Stimulated activated naive CD8-positive, alpha-beta T cell treated with anti-CD3 and anti-CD28 coated beads, Interleukin-15, Interleukin-2, amounts not matched to agents 100 ng/mL and 50 ng/mL, for 24 hours (primary cell): ENCODE measurements around the gene CDKAL1.
"Not testable (repeated sequence)": the region's sequence is repeated elsewhere in the genome, so short reads cannot be mapped to it uniquely, and the experiment has no call there.

Source experiments
- H3K27ac Mint-ChIP-seq: one replicate; pipeline ENCODE4 v1.8.0; 2021; ENCODE audit warnings: mild to moderate bottlenecking, mixed read lengths
- H3K27me3 Mint-ChIP-seq: one replicate; pipeline ENCODE4 v1.8.0; 2021; ENCODE audit warnings: mixed read lengths
- H3K36me3 Mint-ChIP-seq: one replicate; pipeline ENCODE4 v1.8.0; 2021; ENCODE audit warnings: low read depth, mixed read lengths
- H3K4me1 Mint-ChIP-seq: one replicate; pipeline ENCODE4 v1.8.0; 2021; ENCODE audit warnings: low read depth, mixed read lengths
- H3K4me3 Mint-ChIP-seq: one replicate; pipeline ENCODE4 v1.8.0; 2021; ENCODE audit warnings: mild to moderate bottlenecking, mixed read lengths
- H3K9me3 Mint-ChIP-seq: one replicate; pipeline ENCODE4 v1.8.0; 2021; ENCODE audit warnings: mixed read lengths

The CDKAL1 gene

DNA sequence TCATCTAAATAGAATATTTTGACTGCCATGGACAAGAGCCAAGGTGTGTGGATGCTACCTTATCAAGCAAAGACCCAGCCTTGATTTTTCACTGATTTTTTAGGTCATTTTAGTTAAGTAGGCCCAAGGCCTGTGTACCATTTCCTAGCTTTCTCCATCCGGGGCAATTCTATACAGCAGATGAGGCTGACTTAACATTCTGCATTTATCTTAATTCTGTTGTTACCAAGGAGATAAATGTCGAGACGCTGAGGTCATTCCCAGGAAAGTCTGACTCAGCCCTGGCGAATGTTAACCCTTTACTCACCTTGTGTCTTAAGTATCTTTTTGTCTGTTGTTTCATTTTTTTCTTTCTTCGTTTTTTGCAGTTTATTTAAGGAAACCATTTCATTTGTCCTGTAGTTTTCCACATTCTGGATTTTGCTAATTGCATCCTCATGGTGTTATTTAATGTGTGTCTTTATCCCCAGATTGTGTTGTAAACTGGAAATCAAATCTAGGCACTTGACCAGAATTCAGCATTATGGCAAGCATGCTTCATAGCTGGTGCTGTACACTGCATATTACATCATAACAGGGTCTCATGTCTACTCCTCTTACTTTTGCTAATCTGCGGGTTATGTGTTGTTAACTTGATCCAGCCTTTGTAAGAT is 277.0 kb downstream of the CDKAL1 start:
- H3K27ac Mint-ChIP-seq: no peak overlapping the region

DNA sequence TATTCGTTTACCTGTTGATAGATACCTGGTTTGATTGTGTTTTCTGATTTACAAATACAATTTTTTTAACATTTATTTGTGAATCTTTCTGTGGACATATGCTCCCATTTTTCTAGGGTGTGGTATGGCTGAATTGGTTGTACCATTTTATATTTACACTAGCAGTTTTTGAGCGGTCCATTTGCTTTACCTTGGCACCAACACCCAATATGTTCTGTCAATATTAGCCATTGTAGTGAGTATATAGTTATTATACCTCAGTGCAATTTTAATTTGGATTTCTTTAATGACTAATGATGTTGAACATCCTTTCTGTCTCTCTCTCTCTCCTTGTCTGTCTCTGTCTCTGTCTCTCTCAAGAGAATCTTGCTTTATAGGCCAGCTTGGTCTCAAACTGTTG is 278.5 kb downstream of the CDKAL1 start:
- Mint-ChIP-seq H3K4me3 (no peak overlapping the region), H3K27me3 (no peaks in the 10 kb centered on the region), H3K27ac (no peak overlapping the region), H3K9me3 (no peaks in the 10 kb centered on the region), H3K4me1 (peaks cover 5% of the 10 kb centered on the region), H3K36me3 (peaks cover 36% of the 10 kb centered on the region)

More for the DNA sequence above, 277.0 kb downstream of the CDKAL1 start:
- peaks cover 5% of the 10 kb centered on the region for H3K9me3 Mint-ChIP-seq
- peaks cover 5% of the 10 kb centered on the region for H3K4me1 Mint-ChIP-seq
- peaks cover 41% of the 10 kb centered on the region for H3K36me3 Mint-ChIP-seq
- no peak overlapping the region for H3K4me3 Mint-ChIP-seq
- no peaks in the 10 kb centered on the region for H3K27me3 Mint-ChIP-seq

DNA sequence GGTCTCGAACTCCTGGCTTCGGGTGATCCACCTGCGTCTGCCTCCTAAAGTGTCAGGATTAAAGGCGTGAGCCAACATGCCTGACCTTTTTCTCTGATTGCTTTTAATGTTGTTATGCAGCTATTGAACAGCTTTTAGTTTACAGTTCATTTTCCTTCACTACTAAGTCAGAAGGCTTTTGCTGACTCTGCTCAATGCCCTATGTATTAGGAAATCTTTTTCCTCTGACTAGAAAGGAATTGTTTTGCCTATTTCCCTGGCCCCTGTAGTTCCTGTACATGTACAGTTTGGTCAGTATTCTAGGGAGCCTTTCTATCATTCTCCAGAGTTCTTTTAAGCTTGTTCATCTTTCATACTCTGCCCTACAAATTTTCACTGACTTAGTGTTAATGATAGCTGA is 280.2 kb downstream of the CDKAL1 start:
- Mint-ChIP-seq H3K27ac (no peak overlapping the region), H3K36me3 (peaks cover 38% of the 10 kb centered on the region), H3K4me1 (peaks cover 5% of the 10 kb centered on the region), H3K27me3 (no peaks in the 10 kb centered on the region), H3K9me3 (no peaks in the 10 kb centered on the region), H3K4me3 (no peak overlapping the region)

DNA sequence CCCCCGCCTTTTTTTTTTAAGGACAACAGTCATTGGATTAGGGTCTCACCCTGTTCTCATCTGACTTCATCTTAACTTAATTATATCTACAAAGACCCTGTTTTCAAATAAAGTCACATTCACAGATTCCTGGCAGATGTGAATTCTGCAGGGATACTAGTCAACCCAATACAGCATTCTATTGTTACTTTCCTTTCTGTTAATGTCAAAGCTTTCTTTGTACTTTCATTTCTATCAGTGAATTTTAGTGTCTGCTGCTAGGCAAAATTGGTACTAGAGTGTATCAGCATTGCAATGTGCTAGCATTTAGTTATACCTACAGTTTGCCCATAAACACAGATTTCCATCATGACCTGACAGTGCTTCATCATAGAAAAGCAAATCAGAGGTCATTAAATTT is 281.9 kb downstream of the CDKAL1 start:
- H3K4me3 Mint-ChIP-seq: no peak overlapping the region
- H3K27ac Mint-ChIP-seq: no peak overlapping the region
- peaks cover 5% of the 10 kb centered on the region for H3K9me3 Mint-ChIP-seq
- H3K4me1 Mint-ChIP-seq: peaks cover 4% of the 10 kb centered on the region
- H3K27me3 Mint-ChIP-seq: no peaks in the 10 kb centered on the region
- H3K36me3 Mint-ChIP-seq: peaks cover 45% of the 10 kb centered on the region

DNA sequence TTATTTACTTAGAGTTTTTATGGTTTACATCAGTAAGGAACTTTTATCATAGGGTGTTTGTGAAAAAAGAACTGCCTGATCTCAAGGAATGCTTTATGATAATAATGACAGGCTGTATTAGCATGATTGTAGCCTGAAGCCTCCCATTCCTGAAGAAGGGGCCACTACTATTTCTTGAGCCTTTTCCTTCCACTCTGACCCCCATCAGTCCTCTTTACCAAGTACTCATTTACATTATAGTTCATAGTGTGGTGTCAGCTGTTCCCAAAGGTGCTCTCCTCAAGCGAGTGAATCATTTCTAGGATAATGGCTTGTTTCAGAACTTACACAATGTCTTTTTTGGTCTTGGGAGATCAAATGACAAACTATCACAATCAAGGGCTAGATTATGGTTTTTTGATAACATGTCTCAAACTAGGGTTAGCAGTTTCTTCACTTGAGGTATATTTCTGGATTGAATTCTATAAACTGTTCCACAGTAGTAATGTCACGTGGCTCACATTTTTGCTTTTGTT is 283.6 kb downstream of the CDKAL1 start:
- Mint-ChIP-seq H3K9me3 (peaks cover 5% of the 10 kb centered on the region), H3K4me3 (no peak overlapping the region), H3K27ac (no peak overlapping the region), H3K4me1 (no peaks in the 10 kb centered on the region), H3K27me3 (no peaks in the 10 kb centered on the region), H3K36me3 (peaks cover 49% of the 10 kb centered on the region)

DNA sequence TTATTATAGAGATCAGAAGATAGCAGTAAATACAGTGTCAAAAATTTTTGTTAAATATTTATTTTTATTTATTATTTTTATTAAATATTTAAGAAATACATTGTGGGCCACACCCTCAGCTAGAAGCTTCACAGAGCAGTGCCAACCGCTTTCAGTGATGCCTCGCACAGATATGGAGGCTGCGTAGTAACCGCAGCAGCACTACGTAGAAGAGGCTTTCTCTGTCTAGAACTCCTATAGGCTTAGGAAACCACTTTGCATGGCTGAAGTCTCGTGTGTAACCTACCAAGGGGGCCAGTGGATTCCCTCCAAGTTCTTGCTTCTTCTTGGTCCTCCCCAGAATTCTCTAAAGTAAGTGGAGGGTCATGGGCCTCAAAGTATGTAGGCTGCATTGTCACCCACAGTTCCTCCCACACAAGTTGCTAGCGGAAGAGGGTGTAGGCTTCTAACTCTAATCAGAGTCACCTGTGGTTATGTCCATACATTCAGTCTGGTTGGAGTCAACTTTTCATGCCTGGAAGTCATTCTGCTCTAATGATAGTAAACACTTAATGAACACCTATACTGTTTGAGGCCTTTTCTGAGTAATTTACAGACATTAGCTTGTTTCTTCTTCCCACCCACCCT is 285.6 kb downstream of the CDKAL1 start:
- Mint-ChIP-seq H3K27me3 (no peaks in the 10 kb centered on the region), H3K36me3 (peaks cover 49% of the 10 kb centered on the region), H3K9me3 (peaks cover 5% of the 10 kb centered on the region), H3K27ac (no peak overlapping the region), H3K4me3 (no peak overlapping the region), H3K4me1 (no peaks in the 10 kb centered on the region)

DNA sequence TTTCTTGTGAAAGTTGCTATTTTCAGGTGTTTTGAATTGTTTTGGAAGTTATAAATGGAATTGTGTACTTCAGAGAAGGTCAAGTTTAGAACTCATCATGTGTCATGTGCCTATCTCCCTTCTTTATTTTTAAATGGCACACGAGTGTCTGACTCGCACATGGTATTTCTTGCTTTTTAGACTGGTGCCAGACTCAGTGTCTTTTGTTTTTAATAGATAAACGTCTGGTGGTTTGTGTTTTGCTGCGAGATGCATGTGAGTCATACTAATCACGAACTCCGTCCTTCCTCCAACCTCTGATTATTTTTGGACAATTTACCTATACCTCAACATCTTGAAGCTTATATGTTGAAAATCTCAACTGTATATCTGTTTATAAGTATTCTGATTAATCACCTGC is 292.1 kb downstream of the CDKAL1 start:
- Mint-ChIP-seq H3K4me3 (no peak overlapping the region), H3K27me3 (no peaks in the 10 kb centered on the region), H3K9me3 (no peaks in the 10 kb centered on the region), H3K4me1 (no peaks in the 10 kb centered on the region), H3K36me3 (peaks cover 38% of the 10 kb centered on the region), H3K27ac (no peak overlapping the region)

DNA sequence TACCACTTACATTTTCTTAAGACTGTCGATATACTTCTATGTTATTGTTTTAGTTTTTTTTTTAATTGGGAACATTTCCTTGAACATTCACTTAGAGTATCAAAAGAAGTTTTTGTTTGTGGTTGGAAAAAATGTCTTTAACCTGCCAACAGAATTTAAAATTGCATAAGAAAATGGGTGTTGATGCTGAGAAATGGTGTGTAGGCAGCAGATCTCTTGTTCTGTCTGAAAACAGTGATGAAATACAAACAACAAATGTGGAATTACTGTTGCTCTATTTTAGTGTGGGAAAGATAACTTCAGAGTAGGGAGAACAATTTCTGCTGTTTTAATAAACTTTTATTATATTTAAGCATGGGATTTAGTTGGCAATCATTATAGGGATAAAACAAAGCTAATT is 293.5 kb downstream of the CDKAL1 start:
- Mint-ChIP-seq H3K27ac (no peak overlapping the region), H3K4me3 (no peak overlapping the region), H3K9me3 (no peaks in the 10 kb centered on the region), H3K27me3 (no peaks in the 10 kb centered on the region), H3K4me1 (peaks cover 6% of the 10 kb centered on the region), H3K36me3 (peaks cover 34% of the 10 kb centered on the region)

DNA sequence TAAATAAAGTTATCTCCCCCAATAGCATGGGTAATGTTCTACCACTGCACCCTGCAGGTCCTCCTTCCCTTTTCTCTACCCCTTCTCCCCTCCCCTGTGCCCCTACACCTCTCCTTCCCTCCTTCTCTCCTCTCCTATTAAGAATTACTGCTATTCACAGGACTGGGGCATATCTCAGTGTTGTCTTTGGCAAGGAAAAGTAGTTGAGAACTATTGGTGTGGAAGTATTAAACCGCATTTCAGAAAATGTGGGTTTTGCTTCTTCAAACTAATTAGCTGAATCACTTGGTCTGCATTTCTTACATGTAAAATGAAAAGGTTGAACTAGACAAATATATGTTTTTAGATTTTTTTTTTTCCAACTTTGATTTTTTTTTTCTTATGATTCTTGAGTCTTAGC is 296.3 kb downstream of the CDKAL1 start:
- H3K4me1 Mint-ChIP-seq: peaks cover 18% of the 10 kb centered on the region
- H3K9me3 Mint-ChIP-seq: no peaks in the 10 kb centered on the region
- no peak overlapping the region for H3K4me3 Mint-ChIP-seq
- no peaks in the 10 kb centered on the region for H3K27me3 Mint-ChIP-seq
- no peak overlapping the region for H3K27ac Mint-ChIP-seq
- peaks cover 28% of the 10 kb centered on the region for H3K36me3 Mint-ChIP-seq

DNA sequence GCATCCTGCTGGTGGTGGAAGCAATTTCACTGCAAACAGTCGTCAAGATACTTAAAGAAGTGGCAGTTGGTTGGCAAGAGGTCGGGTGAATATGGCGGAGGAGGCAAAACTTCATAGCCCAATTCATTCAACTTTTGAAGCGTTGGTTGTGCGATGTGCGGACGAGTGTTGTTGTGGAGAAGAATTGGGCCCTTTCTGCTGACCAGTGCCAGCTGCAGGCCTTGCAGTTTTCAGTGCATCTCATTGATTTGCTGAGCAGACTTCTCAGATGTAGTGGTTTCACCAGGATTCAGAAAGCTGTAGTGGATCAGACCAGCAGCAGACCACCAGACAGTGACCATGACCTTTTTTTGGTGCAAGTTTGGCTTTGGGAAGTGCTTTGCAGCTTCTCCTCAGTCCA is 297.0 kb downstream of the CDKAL1 start:
- not testable (repeated sequence) for H3K4me3 Mint-ChIP-seq, H3K27me3 Mint-ChIP-seq, H3K9me3 Mint-ChIP-seq, H3K27ac Mint-ChIP-seq
- Mint-ChIP-seq H3K4me1 (peaks cover 22% of the 10 kb centered on the region), H3K36me3 (peaks cover 28% of the 10 kb centered on the region)

DNA sequence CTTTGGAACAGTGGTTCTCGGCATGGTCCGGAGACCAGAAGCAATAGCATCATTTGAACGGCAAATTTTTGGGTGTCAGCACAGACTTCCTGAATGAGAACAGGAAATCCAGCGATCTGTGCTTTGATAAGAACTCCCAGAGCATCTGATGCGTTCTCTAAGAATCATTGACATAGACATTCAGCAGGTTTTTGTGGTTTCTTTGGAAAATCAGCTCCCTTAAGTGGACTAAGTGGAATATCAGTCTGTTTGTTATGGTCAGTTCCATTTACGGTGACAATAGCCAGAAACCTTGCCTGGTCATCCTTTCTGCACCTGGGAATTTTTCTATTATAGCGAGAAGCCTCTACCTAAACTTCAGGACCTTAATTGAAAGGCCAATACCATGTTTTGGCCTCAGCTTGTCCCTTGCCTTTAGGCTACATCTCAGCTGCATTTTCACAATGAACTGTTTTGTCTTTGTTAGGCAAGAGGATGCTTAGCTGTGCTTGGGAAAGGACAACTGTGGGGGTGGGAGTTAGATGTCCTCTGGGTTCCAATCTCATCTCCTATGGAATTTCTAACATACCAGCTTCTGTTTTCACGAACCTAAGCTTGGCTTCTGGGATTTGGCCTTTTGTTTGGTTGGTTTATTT is 299.7 kb downstream of the CDKAL1 start:
- H3K9me3 Mint-ChIP-seq: no peaks in the 10 kb centered on the region
- H3K4me1 Mint-ChIP-seq: peaks cover 34% of the 10 kb centered on the region
- no peak overlapping the region for H3K27ac Mint-ChIP-seq
- H3K4me3 Mint-ChIP-seq: no peak overlapping the region
- no peaks in the 10 kb centered on the region for H3K27me3 Mint-ChIP-seq
- H3K36me3 Mint-ChIP-seq: peaks cover 32% of the 10 kb centered on the region

DNA sequence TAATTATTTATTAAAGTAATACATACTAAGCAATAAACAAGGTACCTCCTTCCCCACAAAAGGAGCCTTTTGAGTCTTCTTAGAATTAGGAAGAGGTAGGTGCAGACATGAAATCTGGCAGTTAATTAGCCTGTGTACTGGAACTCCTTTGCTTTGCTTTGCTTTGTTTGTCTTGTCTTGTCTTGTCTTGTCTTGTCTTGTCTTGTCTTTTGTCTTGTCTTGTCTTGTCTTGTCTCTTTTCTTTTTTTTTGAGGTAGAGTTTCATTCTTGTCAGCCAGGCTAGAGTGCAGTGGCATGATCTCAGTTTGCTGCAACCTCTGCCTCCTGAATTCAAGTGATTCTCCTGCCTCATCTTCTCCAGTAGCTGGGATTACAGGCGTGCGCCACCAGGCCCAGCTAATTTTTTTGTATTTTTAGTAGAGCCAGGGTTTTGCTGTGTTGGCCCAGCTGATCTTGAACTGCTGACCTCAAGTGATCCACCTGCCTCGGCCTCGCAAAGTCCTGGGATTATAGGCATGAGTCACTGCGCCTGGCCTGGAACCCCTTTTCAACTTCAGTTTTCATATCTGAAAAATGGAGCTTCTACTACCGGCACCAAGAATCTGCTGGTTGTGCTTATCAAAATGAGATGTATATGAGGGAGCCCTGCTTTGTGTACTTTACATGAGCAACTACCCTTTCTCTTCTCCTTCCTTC is 301.2 kb downstream of the CDKAL1 start:
- H3K36me3 Mint-ChIP-seq: peaks cover 35% of the 10 kb centered on the region
- peaks cover 39% of the 10 kb centered on the region for H3K4me1 Mint-ChIP-seq
- H3K27ac Mint-ChIP-seq: no peak overlapping the region

DNA sequence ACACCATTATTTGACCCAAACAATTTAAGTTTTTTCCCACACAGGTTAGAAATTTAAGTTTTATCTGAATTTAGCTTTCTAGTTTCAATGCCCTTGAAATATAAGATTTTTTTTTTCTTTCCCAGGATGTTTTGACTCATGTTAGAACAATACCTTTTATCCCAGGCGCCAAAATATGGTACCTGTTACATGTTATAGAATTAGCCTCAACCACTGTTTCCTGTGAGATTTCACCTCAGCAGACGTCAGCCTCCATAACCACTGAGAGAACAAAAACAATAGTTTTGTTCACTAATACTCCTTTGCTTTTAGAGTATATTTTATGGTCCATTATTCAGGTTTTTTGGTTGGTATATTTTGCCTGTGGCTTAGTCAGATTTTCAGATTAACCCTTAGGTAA is 302.9 kb downstream of the CDKAL1 start:
- no peak overlapping the region for H3K27ac Mint-ChIP-seq

More for the DNA sequence above, 301.2 kb downstream of the CDKAL1 start:
- H3K9me3 Mint-ChIP-seq: no peaks in the 10 kb centered on the region
- H3K27me3 Mint-ChIP-seq: no peaks in the 10 kb centered on the region
- H3K4me3 Mint-ChIP-seq: no peak overlapping the region

DNA sequence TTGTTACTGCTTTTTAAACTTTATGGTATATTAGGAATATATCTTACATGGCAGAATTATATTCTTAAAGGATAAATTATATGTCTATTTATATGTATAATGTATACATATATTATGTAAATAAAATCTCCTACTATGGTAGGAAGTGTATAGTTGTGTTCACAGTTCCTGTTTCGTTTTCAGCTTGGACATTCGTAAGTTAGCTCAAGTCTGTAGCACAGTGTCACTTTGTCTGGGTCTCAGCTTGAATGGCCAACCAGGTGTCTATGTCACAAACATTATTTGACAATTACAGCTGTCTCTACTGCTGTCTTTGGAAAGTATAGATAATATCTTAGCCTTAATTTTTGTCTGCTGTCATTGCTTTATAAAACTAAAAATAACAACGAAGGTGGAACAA is 303.9 kb downstream of the CDKAL1 start:
- H3K27me3 Mint-ChIP-seq: no peaks in the 10 kb centered on the region
- H3K9me3 Mint-ChIP-seq: no peaks in the 10 kb centered on the region
- H3K4me3 Mint-ChIP-seq: no peak overlapping the region
- H3K27ac Mint-ChIP-seq: no peak overlapping the region
- peaks cover 17% of the 10 kb centered on the region for H3K36me3 Mint-ChIP-seq
- peaks cover 31% of the 10 kb centered on the region for H3K4me1 Mint-ChIP-seq

More for the DNA sequence above, 302.9 kb downstream of the CDKAL1 start:
- Mint-ChIP-seq H3K36me3 (peaks cover 22% of the 10 kb centered on the region), H3K27me3 (no peaks in the 10 kb centered on the region), H3K9me3 (no peaks in the 10 kb centered on the region), H3K4me1 (peaks cover 36% of the 10 kb centered on the region), H3K4me3 (no peak overlapping the region)

DNA sequence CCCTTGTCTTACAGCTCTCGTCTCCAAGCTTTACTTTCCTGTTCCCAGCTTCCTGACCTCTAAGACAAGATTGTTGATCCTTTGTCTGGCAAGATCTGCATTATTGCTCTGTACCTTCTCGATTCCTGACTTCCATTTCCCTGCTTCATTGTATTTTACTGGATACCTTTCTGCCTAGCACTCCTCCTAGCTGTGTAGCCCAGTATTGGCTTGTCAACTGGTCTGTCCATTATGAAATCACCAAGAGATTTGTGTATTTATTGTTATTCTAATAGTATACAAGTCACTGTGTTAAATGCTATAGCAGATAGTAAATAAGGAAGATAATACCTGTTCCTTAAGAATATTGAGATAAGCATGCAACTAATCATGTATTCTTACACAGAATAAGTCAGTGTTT is 305.4 kb downstream of the CDKAL1 start:
- H3K4me3 Mint-ChIP-seq: no peak overlapping the region
- H3K9me3 Mint-ChIP-seq: no peaks in the 10 kb centered on the region
- H3K4me1 Mint-ChIP-seq: peaks cover 22% of the 10 kb centered on the region
- no peaks in the 10 kb centered on the region for H3K27me3 Mint-ChIP-seq
- H3K27ac Mint-ChIP-seq: no peak overlapping the region
- H3K36me3 Mint-ChIP-seq: peaks cover 23% of the 10 kb centered on the region
